Skeletal muscle tissue (tissue), 4 donors: Measurements from ENCODE around the gene TOB1. TPM values are rescaled to one million over a fixed set of nuclear protein-coding genes. Genes with fewer than 3 reads are reported as not detected.

Source experiments
- H3K27ac ChIP-seq: one replicate; pipeline ENCODE4 v1.7.0; 2013; ENCODE audit warnings: mild to moderate bottlenecking, low read depth, low read length, inconsistent platforms
- H3K27me3 ChIP-seq, 3 donors: one replicate each; pipeline ENCODE4 v1.7.0; 2013; ENCODE audit warnings: low read length in 3 of 3; ENCODE audit not compliant: control insufficient read depth in 3 of 3, insufficient read depth in 3 of 3
- H3K36me3 ChIP-seq, 3 donors: one replicate each; pipeline ENCODE4 v1.7.0; 2013; ENCODE audit warnings: low read length in 3 of 3; ENCODE audit not compliant: control insufficient read depth in 3 of 3, insufficient read depth in 3 of 3
- H3K4me1 ChIP-seq, 3 donors: one replicate each; pipeline ENCODE4 v1.7.0; 2013; ENCODE audit warnings: low read length in 3 of 3, mild to moderate bottlenecking in 3 of 3; ENCODE audit not compliant: control insufficient read depth in 3 of 3, insufficient read depth in 3 of 3
- H3K4me3 ChIP-seq, 3 donors: one replicate each; pipeline ENCODE4 v1.7.0; 2013; ENCODE audit warnings: low read length in 3 of 3
- H3K9ac ChIP-seq, 3 donors: one replicate each; pipeline ENCODE4 v1.7.0; 2013; ENCODE audit warnings: low read length in 3 of 3, mild to moderate bottlenecking in 3 of 3, moderate library complexity in 2 of 3, low read depth in 1 of 3
- H3K9me3 ChIP-seq, 3 donors: one replicate each; pipeline ENCODE4 v1.7.0; 2013; ENCODE audit warnings: low read length in 3 of 3; ENCODE audit not compliant: control insufficient read depth in 3 of 3
- total RNA-seq: library from RNA; depleted of rRNA; stranded (reverse); fragments of >200 nt; gene quantifications from one replicate; pipeline ENCODE4 v1.2.3, GENCODE V29; 2014
- donor health status: Osteomylitis.

Gene TOB1
- total RNA-seq, 1 donor from 2014 or later = 27.1 TPM

GRCh38 chr17:50871364-50871763 is 5.2 kb upstream of the TOB1 start:
- no peak overlapping the region for H3K9ac ChIP-seq
- no peak overlapping the region for H3K4me3 ChIP-seq
- H3K36me3 ChIP-seq = no peaks in the 10 kb centered on the region
- no peak overlapping the region for H3K27ac ChIP-seq
- peaks cover 13 to 23% (median 21%) of the 10 kb centered on the region in 3 donors for H3K4me1 ChIP-seq
- no peaks in the 10 kb centered on the region for H3K27me3 ChIP-seq
- H3K9me3 ChIP-seq = no peaks in the 10 kb centered on the region

- Histone ChIP-seq H3K27me3 (no peaks in the 10 kb centered on the region), H3K4me1 (peaks cover 17 to 23% (median 21%) of the 10 kb centered on the region in 3 donors), H3K36me3 (peaks cover under 1 to 5% (median 3%) of the 10 kb centered on the region in 3 donors), H3K4me3 (peak overlapping the region; percentile 78 to 98 (median 96)), H3K9me3 (no peaks in the 10 kb centered on the region), H3K9ac (peak overlapping the region; percentile 98 to 100 (median 100)), H3K27ac (peak overlapping the region; percentile 100)
Observed at GRCh38 chr17:50868602-50869001, 2.4 kb upstream of the TOB1 start.

- Histone ChIP-seq H3K4me3 (peak overlapping the region; percentile 78 to 98 (median 96)), H3K36me3 (peaks cover 6 to 10% (median 8%) of the 10 kb centered on the region in 3 donors), H3K27me3 (no peaks in the 10 kb centered on the region), H3K9me3 (no peaks in the 10 kb centered on the region), H3K9ac (peak overlapping the region; percentile 98 to 100 (median 100)), H3K27ac (peak overlapping the region; percentile 100), H3K4me1 (peaks cover 19 to 25% (median 19%) of the 10 kb centered on the region in 3 donors)
Observed at GRCh38 chr17:50868140-50868438, 1.9 kb upstream of the TOB1 start.

GRCh38 chr17:50867363-50868139 is 1.4 kb upstream of the TOB1 start:
- Histone ChIP-seq H3K36me3 (peaks cover 10 to 15% (median 14%) of the 10 kb centered on the region in 3 donors), H3K4me1 (peaks cover 14 to 22% (median 17%) of the 10 kb centered on the region in 3 donors)

GRCh38 chr17:50866950-50867362 is 802 bp upstream of the TOB1 start:
- Histone ChIP-seq H3K27me3 (no peaks in the 10 kb centered on the region), H3K4me1 (peaks cover 11 to 16% (median 15%) of the 10 kb centered on the region in 3 donors), H3K9ac (peak overlapping the region; percentile 98 to 100 (median 100)), H3K27ac (peak overlapping the region; percentile 100), H3K36me3 (peaks cover 10 to 17% (median 14%) of the 10 kb centered on the region in 3 donors), H3K4me3 (peak overlapping the region; percentile 78 to 98 (median 96)), H3K9me3 (no peaks in the 10 kb centered on the region)

More at GRCh38 chr17:50867363-50868139, 1.4 kb upstream of the TOB1 start:
- peak overlapping the region; percentile 100 for H3K27ac ChIP-seq
- no peaks in the 10 kb centered on the region for H3K27me3 ChIP-seq
- H3K4me3 ChIP-seq = peak overlapping the region; percentile 78 to 98 (median 96)
- H3K9ac ChIP-seq = peak overlapping the region; percentile 98 to 100 (median 100)
- H3K9me3 ChIP-seq = no peaks in the 10 kb centered on the region

GRCh38 chr17:50865868-50866260 is 290 bp downstream of the TOB1 start:
- no peaks in the 10 kb centered on the region for H3K9me3 ChIP-seq
- no peaks in the 10 kb centered on the region for H3K27me3 ChIP-seq
- peaks cover 9 to 14% (median 12%) of the 10 kb centered on the region in 3 donors for H3K4me1 ChIP-seq
- peak overlapping the region; percentile 88 to 95 (median 91) for H3K4me3 ChIP-seq
- H3K27ac ChIP-seq = peak overlapping the region; percentile 100
- peak overlapping the region; percentile 96 to 99 (median 97) for H3K9ac ChIP-seq
- peaks cover 14 to 17% (median 15%) of the 10 kb centered on the region in 3 donors for H3K36me3 ChIP-seq

GRCh38 chr17:50865060-50865867 is 890 bp downstream of the TOB1 start:
- Histone ChIP-seq H3K36me3 (peaks cover 14 to 17% (median 15%) of the 10 kb centered on the region in 3 donors), H3K9me3 (no peaks in the 10 kb centered on the region), H3K27me3 (no peaks in the 10 kb centered on the region), H3K4me1 (peaks cover 9 to 14% (median 12%) of the 10 kb centered on the region in 3 donors), H3K9ac (peak overlapping the region; percentile 96 to 99 (median 97)), H3K4me3 (peak overlapping the region; percentile 88 to 95 (median 91)), H3K27ac (peak overlapping the region; percentile 100)

GRCh38 chr17:50864747-50865059 is 1.5 kb downstream of the TOB1 start:
- Histone ChIP-seq H3K27ac (peak overlapping the region; percentile 100), H3K9ac (peak overlapping the region; percentile 96 to 99 (median 97)), H3K4me1 (peaks cover 9 to 14% (median 12%) of the 10 kb centered on the region in 3 donors), H3K9me3 (no peaks in the 10 kb centered on the region), H3K4me3 (peak overlapping the region; percentile 88 to 95 (median 91)), H3K36me3 (peaks cover 14 to 17% (median 15%) of the 10 kb centered on the region in 3 donors), H3K27me3 (no peaks in the 10 kb centered on the region)

- no peaks in the 10 kb centered on the region for H3K27me3 ChIP-seq
- H3K9ac ChIP-seq = peak overlapping the region; percentile 96 to 99 (median 97)
- H3K27ac ChIP-seq = peak overlapping the region; percentile 100
- peak overlapping the region; percentile 88 to 95 (median 91) for H3K4me3 ChIP-seq
- H3K36me3 ChIP-seq = peaks cover 14 to 17% (median 15%) of the 10 kb centered on the region in 3 donors
- peaks cover 7 to 12% (median 12%) of the 10 kb centered on the region in 3 donors for H3K4me1 ChIP-seq
- H3K9me3 ChIP-seq = no peaks in the 10 kb centered on the region
Observed at GRCh38 chr17:50863931-50864330, 2.2 kb downstream of the TOB1 start.
